OCI-LY7 (cell line): ENCODE results near the gene POLA2. TPM values are rescaled to one million over a fixed set of nuclear protein-coding genes. Genes with fewer than 3 reads are reported as not detected.

Experiments used
- BruUV-seq: library from RNA; stranded (reverse); fragments of 400-500 nt; replicated peaks from 2 replicates; lab custom pipeline; 2021; lab: Mats Ljungman, UMichigan
- CTCF ChIA-PET: fragments of 300-600 bp; sonication (Branson Sonifier 250); formaldehyde crosslinking; loops from one replicate; lab custom pipeline; 2022; ENCODE audit warnings: antibody characterized with exemption; ENCODE audit not compliant: unreplicated experiment; lab: Charles Lee
- POLR2A ChIA-PET: fragments of 300-600 bp; sonication (Branson Sonifier 250); formaldehyde crosslinking; loops from one replicate; lab custom pipeline; 2022; ENCODE audit warnings: antibody characterized with exemption; lab: Charles Lee
- DNase-seq: peaks from one replicate; pipeline ENCODE4 v3.0.0-alpha.2; 2015; ENCODE audit warnings: low spot score
- H2AFZ ChIP-seq: fragments of 200-600 bp; sonication (generic), shearing (Covaris generic); 2 replicates; pipeline ENCODE4 v1.6.1; 2014; ENCODE audit warnings: mild to moderate bottlenecking, antibody characterized with exemption, low read length, moderate library complexity
- H3K27ac ChIP-seq: fragments of 200-600 bp; sonication (generic); 2 replicates; pipeline ENCODE4 v1.5.1; 2014; ENCODE audit warnings: mixed run types, low read depth, mild to moderate bottlenecking, moderate library complexity, low read length, inconsistent platforms; ENCODE audit not compliant: poor library complexity, severe bottlenecking
- H3K36me3 ChIP-seq: fragments of 200-600 bp; sonication (generic); 2 replicates; pipeline ENCODE4 v1.6.1; 2014; ENCODE audit warnings: mild to moderate bottlenecking, antibody characterized with exemption, low read length, moderate library complexity, mixed read lengths; ENCODE audit not compliant: insufficient read depth
- H3K4me1 ChIP-seq: fragments of 200-600 bp; sonication (generic); 2 replicates; pipeline ENCODE4 v1.5.1; 2014; ENCODE audit warnings: mild to moderate bottlenecking, low read length; ENCODE audit not compliant: insufficient read depth, poor library complexity, severe bottlenecking
- H3K4me2 ChIP-seq: fragments of 200-600 bp; sonication (generic); 2 replicates; pipeline ENCODE4 v1.6.1; 2014; ENCODE audit warnings: mild to moderate bottlenecking, low read length
- H3K4me3 ChIP-seq: fragments of 200-600 bp; sonication (generic); 2 replicates; pipeline ENCODE4 v1.5.1; 2014; ENCODE audit warnings: mild to moderate bottlenecking, low read depth, low read length; ENCODE audit not compliant: poor library complexity, severe bottlenecking
- H3K79me2 ChIP-seq: fragments of 200-600 bp; sonication (generic); 2 replicates; pipeline ENCODE4 v1.6.1; 2016; ENCODE audit warnings: low read depth, mild to moderate bottlenecking, low read length, moderate library complexity, mixed read lengths; ENCODE audit not compliant: insufficient read depth
- H3K9me2 ChIP-seq: fragments of 200-600 bp; sonication (generic); 2 replicates; pipeline ENCODE4 v1.6.1; 2016; ENCODE audit warnings: mild to moderate bottlenecking, low read length, mixed read lengths; ENCODE audit not compliant: insufficient read depth
- H3K9me3 ChIP-seq: fragments of 200-600 bp; sonication (generic); 2 replicates; pipeline ENCODE4 v1.6.1; 2014; ENCODE audit warnings: mild to moderate bottlenecking, mixed run types, low read length, mixed read lengths
- H4K20me1 ChIP-seq: fragments of 200-600 bp; sonication (generic); 2 replicates; pipeline ENCODE4 v1.6.1; 2014; ENCODE audit warnings: mild to moderate bottlenecking, antibody characterized with exemption, low read length, moderate library complexity, mixed read lengths; ENCODE audit not compliant: insufficient read depth
- EZH2phosphoT487 ChIP-seq: fragments of 200-600 bp; sonication (generic); IDR thresholded peaks from 2 replicates; pipeline ENCODE4 v1.6.1; 2018; ENCODE audit warnings: low read depth, borderline replicate concordance, mild to moderate bottlenecking, mixed run types, antibody characterized with exemption, low read length, moderate library complexity, mixed read lengths
- intact Hi-C: fragments of 100-400 bp; cut with micrococcal nuclease; formaldehyde crosslinking; loops from one replicate; pipeline ENCODE4 v1.10.0; 2022; ENCODE audit not compliant: unreplicated experiment
- total RNA-seq, 2 experiments: library from RNA; depleted of rRNA in 1 of 2; stranded (reverse); fragments of >200 nt in 1 of 2; shearing (Covaris generic) in 1 of 2; gene quantifications; 2 replicates each; pipeline ENCODE4 v1.2.3, GENCODE V29; 2014 to 2022
- TF ChIP-seq, protein P1 (sequence below): fragments of 200-600 bp; sonication (generic); conservative IDR thresholded peaks from 2 replicates; pipeline ENCODE4 v1.5.1; 2014; ENCODE audit warnings: mild to moderate bottlenecking, antibody characterized with exemption, low read length, moderate library complexity, mixed read lengths

POLA2 gene
- total RNA-seq, 2 experiments from 2014 or later, result 47.5 to 89.1 TPM

GRCh38 chr11:65280646-65281045 is 18.9 kb downstream of the POLA2 start:
- 0 out of 2 replicates have a peak, but pooled peaks cover 5% of the 10 kb centered on the region for H4K20me1 ChIP-seq
- POLR2A ChIA-PET, result interaction anchor here (1.2 to 1.9 kb wide), 2 partner anchors 18 to 69 kb away, joined by 3 to 5 read pairs; no protein-coding TSS in a partner anchor
- BruUV-seq, result no TSS peak
- H3K79me2 ChIP-seq, result no peaks in the 10 kb centered on the region
- peaks cover 7% of the 10 kb centered on the region for H3K4me1 ChIP-seq
- intact Hi-C loops, result no loop called here
- H2AFZ ChIP-seq, result no peak overlapping the region
- no peak overlapping the region for H3K4me2 ChIP-seq
- CTCF ChIA-PET, result interaction anchor here (1.0 kb wide), 1 partner anchor 19 kb away, joined by 3 read pairs; the partner anchor contains the start of gene POLA2
- no peak for DNase-seq
- H3K4me3 ChIP-seq, result no peak overlapping the region
- no peaks in the 10 kb centered on the region for H3K9me3 ChIP-seq
- H3K36me3 ChIP-seq, result peaks cover 100% of the 10 kb centered on the region
- TF ChIP-seq EZH2phosphoT487, result no peak
- TF ChIP-seq, protein P1, sequence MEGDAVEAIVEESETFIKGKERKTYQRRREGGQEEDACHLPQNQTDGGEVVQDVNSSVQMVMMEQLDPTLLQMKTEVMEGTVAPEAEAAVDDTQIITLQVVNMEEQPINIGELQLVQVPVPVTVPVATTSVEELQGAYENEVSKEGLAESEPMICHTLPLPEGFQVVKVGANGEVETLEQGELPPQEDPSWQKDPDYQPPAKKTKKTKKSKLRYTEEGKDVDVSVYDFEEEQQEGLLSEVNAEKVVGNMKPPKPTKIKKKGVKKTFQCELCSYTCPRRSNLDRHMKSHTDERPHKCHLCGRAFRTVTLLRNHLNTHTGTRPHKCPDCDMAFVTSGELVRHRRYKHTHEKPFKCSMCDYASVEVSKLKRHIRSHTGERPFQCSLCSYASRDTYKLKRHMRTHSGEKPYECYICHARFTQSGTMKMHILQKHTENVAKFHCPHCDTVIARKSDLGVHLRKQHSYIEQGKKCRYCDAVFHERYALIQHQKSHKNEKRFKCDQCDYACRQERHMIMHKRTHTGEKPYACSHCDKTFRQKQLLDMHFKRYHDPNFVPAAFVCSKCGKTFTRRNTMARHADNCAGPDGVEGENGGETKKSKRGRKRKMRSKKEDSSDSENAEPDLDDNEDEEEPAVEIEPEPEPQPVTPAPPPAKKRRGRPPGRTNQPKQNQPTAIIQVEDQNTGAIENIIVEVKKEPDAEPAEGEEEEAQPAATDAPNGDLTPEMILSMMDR, result no peak
- H3K27ac ChIP-seq, result no peak overlapping the region
- H3K9me2 ChIP-seq, result no peaks in the 10 kb centered on the region

GRCh38 chr11:65286686-65287085 is 24.9 kb downstream of the POLA2 start:
- H3K36me3 ChIP-seq, result peaks cover 100% of the 10 kb centered on the region
- POLR2A ChIA-PET, result interaction anchor here (1.0 kb wide), 1 partner anchor 24 kb away, joined by 3 read pairs; no protein-coding TSS in a partner anchor

GRCh38 chr11:65287601-65288000 is 25.8 kb downstream of the POLA2 start:
- POLR2A ChIA-PET, result interaction anchor here (0.6 kb wide), 1 partner anchor 54 kb away, joined by 3 read pairs; no protein-coding TSS in a partner anchor
- peaks cover 100% of the 10 kb centered on the region for H3K36me3 ChIP-seq
- no peak for TF ChIP-seq EZH2phosphoT487
- TF ChIP-seq, protein P1, result no peak

More at GRCh38 chr11:65286686-65287085, 24.9 kb downstream of the POLA2 start:
- CTCF ChIA-PET, result no interaction called here
- Histone ChIP-seq H3K9me3 (no peaks in the 10 kb centered on the region), H3K27ac (no peak overlapping the region), H3K9me2 (no peaks in the 10 kb centered on the region), H4K20me1 (no peaks in the 10 kb centered on the region), H3K4me3 (no peak overlapping the region), H3K4me1 (no peaks in the 10 kb centered on the region), H3K4me2 (no peak overlapping the region), H2AFZ (no peak overlapping the region), H3K79me2 (no peaks in the 10 kb centered on the region)
- BruUV-seq, result no TSS peak
- no peak for DNase-seq
- intact Hi-C loops, result no loop called here
- TF ChIP-seq, protein P1, result no peak
- no peak for TF ChIP-seq EZH2phosphoT487

More at GRCh38 chr11:65287601-65288000, 25.8 kb downstream of the POLA2 start:
- Histone ChIP-seq H3K9me2 (no peaks in the 10 kb centered on the region), H3K27ac (no peak overlapping the region), H3K79me2 (no peaks in the 10 kb centered on the region), H4K20me1 (no peaks in the 10 kb centered on the region), H3K4me2 (no peak overlapping the region), H3K9me3 (no peaks in the 10 kb centered on the region), H2AFZ (no peak overlapping the region), H3K4me3 (no peak overlapping the region), H3K4me1 (no peaks in the 10 kb centered on the region)
- no peak for DNase-seq
- no TSS peak for BruUV-seq
- intact Hi-C loops, result no loop called here
- CTCF ChIA-PET, result no interaction called here
